Heart left ventricle (tissue), 13 donors: Measurements from ENCODE around the gene NOVA2.

Experiments
- POLR2A ChIP-seq, 2 donors: fragments of 450-650 bp; IDR thresholded peaks; one replicate each; pipeline ENCODE4 v1.6.1; 2017; ENCODE audit warnings: antibody characterized with exemption in 2 of 2, mild to moderate bottlenecking in 2 of 2, moderate library complexity in 2 of 2
- TF ChIP-seq, protein P1 (sequence below), 12 donors: fragments of 200-600 bp; sonication (generic) in 4 of 12; IDR thresholded peaks; one replicate each; pipeline versions ENCODE4 v1.5.0 to v1.8.0; 2018 to 2022; ENCODE audit warnings: antibody characterized with exemption in 12 of 12, mild to moderate bottlenecking in 5 of 12
- donor health status: ischemic (EF 13 %, LVEDD 7.1; RV severe dilation, severe dysfunction).
- donor health status: DM: no; HTN: yes; CAD: no.
- donor health status: DM: no; HTN: no; CAD: no.
- donor health status: ischemic (EF 25% LVEDD 6.9; RV normal size, moderate dysfunction).
- donor health status: ischemic (EF 25% LVEDD 5.7; RV mildly dilated, moderate dysfunction).
- donor health status: ischemic (EF 35%, LVEDD 5.7; RV mildly dilated, moderate dysfunction).
- donor health status: nonischemic (EF 11% LVEDD 7.7; RV severe dilation, severe dysfunction).
- donor health status: DM: yes; HTN: yes; CAD: no.
- donor health status: PGD.
- donor health status: ischemic (EF 29% LVEDD 5.4; RV normal size, mild dysfunction).
- donor health status: nonischemic (EF 23%, LVEDD 6.1; RV moderate dilation, normal function).

DNA sequence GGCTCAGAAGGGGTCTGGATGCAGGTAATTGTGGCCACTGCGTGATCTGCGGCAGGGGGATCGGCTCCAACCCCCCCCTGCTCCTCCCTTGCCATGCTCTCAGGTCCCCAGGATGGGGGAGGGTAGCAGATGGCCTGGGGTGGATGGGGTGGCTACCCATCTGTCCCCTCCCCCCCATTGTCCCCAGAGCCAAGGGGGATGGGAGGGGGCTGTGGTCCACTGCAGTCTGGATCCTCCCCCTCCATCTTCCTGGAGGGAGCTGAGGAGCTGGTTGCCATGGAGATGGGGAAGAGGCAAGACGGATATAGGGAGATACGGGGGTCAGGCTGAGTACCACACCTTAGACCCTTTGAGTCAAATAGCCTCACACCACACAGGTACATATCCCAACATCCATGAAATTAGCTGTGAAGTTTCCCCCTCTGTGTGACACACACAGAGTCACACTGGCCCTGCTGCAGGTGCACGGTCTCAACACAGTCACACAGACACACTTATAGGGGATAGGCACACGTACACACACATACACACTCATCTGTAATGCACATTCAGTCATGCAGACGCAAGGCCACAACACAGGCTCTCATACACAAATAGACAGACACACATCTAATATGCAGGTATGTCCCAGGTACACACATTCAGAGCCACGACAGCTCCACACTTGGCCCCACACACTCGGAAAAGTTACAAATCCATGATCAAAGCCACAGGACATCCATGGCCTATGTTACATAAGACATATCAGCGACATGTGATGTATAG is 1.8 kb upstream of the NOVA2 start:
- no peak for TF ChIP-seq POLR2A (IDR thresholded peaks at IDR 0.05)
- TF ChIP-seq, protein P1, sequence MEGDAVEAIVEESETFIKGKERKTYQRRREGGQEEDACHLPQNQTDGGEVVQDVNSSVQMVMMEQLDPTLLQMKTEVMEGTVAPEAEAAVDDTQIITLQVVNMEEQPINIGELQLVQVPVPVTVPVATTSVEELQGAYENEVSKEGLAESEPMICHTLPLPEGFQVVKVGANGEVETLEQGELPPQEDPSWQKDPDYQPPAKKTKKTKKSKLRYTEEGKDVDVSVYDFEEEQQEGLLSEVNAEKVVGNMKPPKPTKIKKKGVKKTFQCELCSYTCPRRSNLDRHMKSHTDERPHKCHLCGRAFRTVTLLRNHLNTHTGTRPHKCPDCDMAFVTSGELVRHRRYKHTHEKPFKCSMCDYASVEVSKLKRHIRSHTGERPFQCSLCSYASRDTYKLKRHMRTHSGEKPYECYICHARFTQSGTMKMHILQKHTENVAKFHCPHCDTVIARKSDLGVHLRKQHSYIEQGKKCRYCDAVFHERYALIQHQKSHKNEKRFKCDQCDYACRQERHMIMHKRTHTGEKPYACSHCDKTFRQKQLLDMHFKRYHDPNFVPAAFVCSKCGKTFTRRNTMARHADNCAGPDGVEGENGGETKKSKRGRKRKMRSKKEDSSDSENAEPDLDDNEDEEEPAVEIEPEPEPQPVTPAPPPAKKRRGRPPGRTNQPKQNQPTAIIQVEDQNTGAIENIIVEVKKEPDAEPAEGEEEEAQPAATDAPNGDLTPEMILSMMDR (IDR thresholded peaks at IDR 0.05) = no peak
